NCI-H748 (cell line): ENCODE data around the gene VWC2.

Source experiments
- DNase-seq: peaks from one replicate; lab custom pipeline; 2025; ENCODE audit not compliant: unreplicated experiment; lab: John Stamatoyannopoulos, UW

Gene VWC2

DNA sequence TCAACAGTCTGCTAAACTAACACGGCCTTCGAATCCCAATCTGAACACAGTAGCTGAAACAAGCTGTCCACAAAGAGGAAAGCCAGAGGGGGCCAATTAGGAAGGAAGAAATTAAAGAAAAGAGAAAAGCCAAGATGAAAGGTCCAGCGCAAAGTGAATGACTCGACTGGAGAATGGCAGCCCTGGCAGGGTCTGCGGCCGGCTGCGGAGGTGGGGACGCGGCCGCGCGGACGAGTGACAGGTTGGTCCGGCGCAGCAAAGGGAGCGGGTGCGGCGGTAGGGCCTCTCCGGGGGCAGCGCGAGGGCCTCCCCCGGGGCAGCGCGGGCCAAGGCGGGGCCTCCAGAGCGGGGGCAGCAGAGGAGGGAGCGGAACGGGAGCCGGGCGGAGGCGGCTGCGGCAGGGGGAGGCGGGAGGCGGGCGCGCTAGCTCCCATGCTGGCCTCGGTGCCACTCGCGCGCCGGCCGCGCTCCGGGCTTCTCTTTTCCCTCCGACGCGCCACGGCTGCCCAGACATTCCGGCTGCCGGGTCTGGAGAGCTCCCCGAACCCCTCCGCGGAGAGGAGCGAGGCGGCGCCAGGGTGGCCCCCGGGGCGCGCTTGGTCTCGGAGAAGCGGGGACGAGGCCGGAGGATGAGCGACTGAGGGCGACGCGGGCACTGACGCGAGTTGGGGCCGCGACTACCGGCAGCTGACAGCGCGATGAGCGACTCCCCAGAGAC lies at the start of gene VWC2:
Gene VWC2, plus strand, starts transcription at position 421 of the 718 bp plus-strand sequence. CDS start 1,798 bp downstream, outside the sequence.
- DNase-seq: peak; percentile 62

DNA sequence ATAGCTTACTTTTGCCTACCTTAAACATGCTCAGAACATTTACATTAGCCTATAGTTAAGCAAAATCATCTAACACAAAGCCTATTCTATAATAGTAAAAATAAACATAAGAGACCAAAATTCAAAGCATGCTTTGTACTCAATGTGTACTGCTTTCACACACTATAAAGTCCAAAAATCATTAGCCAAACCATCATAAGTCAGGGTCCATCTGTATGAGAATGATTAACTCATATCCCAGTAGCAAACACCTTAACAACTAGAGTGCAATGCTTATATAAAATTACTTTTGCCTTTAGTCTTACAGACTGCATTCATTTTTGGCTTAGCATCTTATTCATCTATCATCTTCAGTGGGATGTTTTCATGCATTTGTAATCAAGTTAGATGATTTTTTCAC lies 49.4 kb upstream of the VWC2 start:
- DNase-seq: no peak

DNA sequence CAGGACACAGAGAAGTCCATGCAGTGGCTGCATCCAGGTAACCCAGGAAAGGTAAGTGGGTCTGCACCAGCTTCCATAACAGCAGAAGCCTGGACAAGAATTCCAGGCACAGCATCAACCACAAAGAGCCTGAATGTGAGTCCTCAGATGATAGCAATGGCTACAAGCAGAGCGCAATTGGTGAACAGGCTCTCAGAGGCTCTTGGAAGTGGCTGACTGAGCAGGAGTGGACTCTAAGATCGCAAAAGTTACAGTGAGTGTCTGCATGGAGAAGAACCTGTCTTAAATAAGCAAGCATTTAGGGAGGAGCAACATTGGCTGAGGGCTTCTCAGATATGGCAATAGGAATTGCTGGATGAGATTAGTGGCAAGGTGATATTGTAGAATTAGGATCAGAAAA lies 41.6 kb upstream of the VWC2 start:
- DNase-seq: no peak

GRCh38 chr7:49762666-49763065 lies 10.8 kb upstream of the VWC2 start:
- DNase-seq: no peak

- DNase-seq: no peak
These were observed 9.6 kb upstream of the VWC2 start for GRCh38 chr7:49763791-49764190.

DNA sequence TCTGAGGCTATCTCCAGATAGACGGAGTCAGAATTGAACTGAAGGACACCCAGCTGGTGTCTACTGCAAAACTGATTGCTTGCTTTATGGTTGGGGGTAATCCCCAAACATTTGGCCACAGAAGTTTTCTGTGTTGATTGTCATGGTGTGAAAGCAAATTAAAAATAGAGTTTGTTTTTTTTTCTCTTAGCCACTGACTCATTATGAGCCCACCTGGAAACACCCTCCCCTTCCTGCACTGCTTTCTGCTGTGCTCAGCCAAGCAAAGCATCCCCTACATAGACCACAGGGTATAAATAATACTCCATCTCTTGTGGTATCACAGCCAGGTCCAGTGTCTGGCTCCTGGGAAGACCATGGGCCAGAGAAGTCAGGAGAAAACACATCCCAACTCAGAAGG lies 6.5 kb upstream of the VWC2 start:
- DNase-seq: no peak

DNA sequence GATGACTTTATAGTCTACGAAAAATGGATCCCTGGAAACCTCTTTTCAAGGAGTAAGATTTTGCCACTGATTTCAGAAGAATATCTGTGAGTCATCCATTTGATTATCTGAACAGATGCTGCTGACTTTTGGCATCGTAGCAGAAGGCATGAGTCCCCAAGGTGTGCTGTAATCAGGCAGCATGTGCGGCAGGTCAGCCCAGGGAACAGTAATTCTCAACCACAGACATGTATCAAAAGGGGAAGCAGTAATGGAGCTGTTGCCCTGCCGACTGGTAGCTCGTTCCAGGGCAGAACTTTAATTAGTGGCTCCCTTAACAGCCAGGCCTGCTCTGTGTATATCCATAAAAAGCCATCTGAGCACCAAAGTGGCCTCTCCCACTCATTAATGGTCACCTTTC lies 5.7 kb upstream of the VWC2 start:
- no peak for DNase-seq

GRCh38 chr7:49768254-49768653 lies 5.2 kb upstream of the VWC2 start:
- DNase-seq: no peak

GRCh38 chr7:49768835-49769234 lies 4.6 kb upstream of the VWC2 start:
- DNase-seq: no peak

GRCh38 chr7:49769285-49769857 lies 4.1 kb upstream of the VWC2 start:
- no peak for DNase-seq

- DNase-seq: no peak
These were observed 2.6 kb upstream of the VWC2 start for GRCh38 chr7:49770838-49771237.

- DNase-seq: no peak
These were observed 1.8 kb upstream of the VWC2 start for GRCh38 chr7:49771427-49772176.

DNA sequence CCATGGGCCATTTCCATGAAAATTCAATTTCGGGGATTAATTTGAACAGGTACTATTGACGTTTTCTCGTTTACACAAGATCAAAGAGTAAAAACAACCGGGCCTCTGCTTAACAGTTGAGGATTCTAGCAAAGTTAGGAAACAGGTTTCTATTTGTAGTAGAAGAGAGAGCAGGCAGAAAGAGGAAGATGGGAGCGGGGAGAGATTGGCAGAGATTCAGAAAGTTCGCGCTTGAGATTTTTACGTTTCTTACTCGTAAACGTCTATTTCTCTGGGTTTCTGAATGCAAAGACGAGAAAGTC lies 571 bp upstream of the VWC2 start:
- no peak for DNase-seq

DNA sequence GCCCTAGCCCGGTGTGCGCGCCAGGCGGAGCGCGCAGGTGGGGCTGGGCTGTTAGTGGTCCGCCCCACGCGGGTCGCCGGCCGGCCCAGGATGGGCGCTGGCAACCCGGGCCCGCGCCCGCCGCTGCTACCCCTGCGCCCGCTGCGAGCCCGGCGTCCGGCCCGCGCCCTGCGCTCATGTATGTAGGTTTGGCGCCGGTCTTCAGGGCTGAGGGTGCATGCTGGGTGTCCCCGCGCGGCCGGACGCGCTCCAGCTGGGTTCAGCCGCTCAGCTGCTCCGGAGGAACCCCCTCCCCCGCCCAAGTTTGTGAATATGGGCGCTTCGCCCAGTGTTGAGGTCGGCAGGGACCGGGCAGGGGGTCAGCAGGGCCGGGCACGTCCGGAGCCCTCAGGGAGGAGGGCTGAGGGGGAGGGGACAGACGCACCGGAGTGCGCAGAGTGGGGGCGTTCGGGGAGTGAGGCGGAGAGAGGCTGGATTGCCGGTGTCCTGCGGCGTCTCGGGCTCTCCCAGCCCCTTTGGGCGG lies 559 bp downstream of the VWC2 start:
- DNase-seq: no peak

- DNase-seq: peak; percentile 36
These were observed 1.1 kb downstream of the VWC2 start for GRCh38 chr7:49774459-49775064.

GRCh38 chr7:49775065-49775948 lies 1.9 kb downstream of the VWC2 start:
- DNase-seq: peak; percentile 50

- DNase-seq: peak; percentile 35
These were observed 2.6 kb downstream of the VWC2 start for GRCh38 chr7:49775949-49776443.

- DNase-seq: peak; percentile 73
These were observed 3.6 kb downstream of the VWC2 start for GRCh38 chr7:49776994-49777393.

GRCh38 chr7:49778731-49779270 lies 5.4 kb downstream of the VWC2 start:
- DNase-seq: no peak

- DNase-seq: no peak
These were observed 7.5 kb downstream of the VWC2 start for GRCh38 chr7:49780953-49781352.
